Natural killer cell treated with Interleukin-12 subunit alpha and Interleukin-12 subunit beta and Interleukin-15 and Interleukin-18, amount 100 ng/mL, for 72 hours (primary cell): ENCODE data around the gene METTL26. TPM values are rescaled to one million over a fixed set of nuclear protein-coding genes. Genes with fewer than 3 reads are reported as not detected.
A peak's percentile ranks its signal among the peaks of the same experiment; 100 is the strongest.

ENCODE experiments used
- ATAC-seq, 2 donors: fragments of 150-1000 bp; cut with Tn5 transposase in 1 of 2; sonication (Bioruptor Pico), chemical (Tn5 transposase) in 1 of 2; 2 replicates each; pipeline ENCODE4 v1.10.0; 2021
- DNase-seq: peaks from one replicate; pipeline ENCODE4 v3.0.0; 2022; ENCODE audit warnings: low spot score
- H3K27ac Mint-ChIP-seq, 2 donors: 1 replicate in 1 of 2; 2 replicates in 1 of 2; pipeline ENCODE4 v1.8.0; 2022; ENCODE audit warnings: mixed read lengths in 2 of 2, mild to moderate bottlenecking in 1 of 2, moderate library complexity in 1 of 2
- H3K27me3 Mint-ChIP-seq, 2 donors: 1 replicate in 1 of 2; 2 replicates in 1 of 2; pipeline ENCODE4 v1.8.0; 2022; ENCODE audit warnings: mixed read lengths in 2 of 2
- H3K36me3 Mint-ChIP-seq: one replicate; pipeline ENCODE4 v1.8.0; 2022; ENCODE audit warnings: mixed read lengths
- H3K4me1 Mint-ChIP-seq, 2 donors: 1 replicate in 1 of 2; 2 replicates in 1 of 2; pipeline ENCODE4 v1.8.0; 2022; ENCODE audit warnings: low read depth in 2 of 2, mixed read lengths in 2 of 2, mild to moderate bottlenecking in 1 of 2
- H3K4me3 Mint-ChIP-seq: one replicate; pipeline ENCODE4 v1.8.0; 2022; ENCODE audit warnings: mixed read lengths
- H3K9me3 Mint-ChIP-seq: 2 replicates; pipeline ENCODE4 v1.8.0; 2022; ENCODE audit warnings: mixed read lengths
- total RNA-seq, 2 donors: library from RNA; stranded (reverse); gene quantifications; one replicate each; pipeline ENCODE4 v1.2.3, GENCODE V29; 2022

Gene METTL26
- total RNA-seq, 2 donors from 2014 or later = 93.7 to 115 TPM

DNA sequence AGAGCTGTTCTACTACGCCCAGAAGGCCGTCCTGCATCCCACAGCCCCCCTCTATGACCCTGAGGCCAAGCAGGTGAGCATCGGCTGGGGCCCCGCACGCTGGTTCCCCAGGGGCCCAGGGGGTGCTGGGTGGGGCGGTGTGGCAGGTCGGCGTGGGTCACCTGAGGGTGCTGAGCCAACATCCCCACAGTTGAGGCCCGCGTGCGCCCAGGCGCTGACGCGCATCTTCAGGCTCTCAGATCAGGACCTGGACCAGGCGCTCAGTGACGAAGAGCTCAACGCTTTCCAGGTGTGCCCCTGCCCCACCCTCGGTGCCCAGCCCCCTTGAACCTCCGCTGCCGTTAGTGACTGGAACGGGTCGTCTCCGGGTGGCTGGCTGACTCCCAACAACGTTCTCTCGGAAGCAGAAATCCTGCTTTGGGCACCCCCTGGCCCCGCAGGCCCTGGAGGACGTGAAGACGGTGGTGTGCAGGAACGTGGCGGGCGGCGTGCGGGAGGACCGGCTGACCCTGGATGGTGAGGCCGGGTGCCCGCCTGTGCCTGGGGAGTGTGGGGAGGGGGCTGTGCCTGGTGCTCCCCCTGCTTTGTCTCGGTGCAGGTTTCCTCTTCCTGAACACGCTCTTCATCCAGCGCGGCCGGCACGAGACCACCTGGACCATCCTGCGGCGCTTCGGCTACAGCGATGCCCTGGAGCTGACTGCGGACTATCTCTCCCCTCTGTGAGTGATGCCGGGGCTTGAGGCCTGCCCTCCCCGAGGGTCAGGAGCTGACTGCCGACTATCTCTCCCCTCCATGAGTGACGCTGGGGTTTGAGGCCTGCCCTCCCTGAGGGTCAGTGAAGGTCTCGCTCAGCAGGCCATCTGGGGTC, 34.6 kb upstream of the METTL26 start:
- DNase-seq = no peak
- no peaks in the 10 kb centered on the region for H3K36me3 Mint-ChIP-seq
- no peaks in the 10 kb centered on the region for H3K9me3 Mint-ChIP-seq
- H3K27me3 Mint-ChIP-seq = no peaks in the 10 kb centered on the region
- H3K4me1 Mint-ChIP-seq = peaks cover 0 to 9% of the 10 kb centered on the region in 2 donors
- H3K27ac Mint-ChIP-seq = no peak overlapping the region
- ATAC-seq = no peak
- H3K4me3 Mint-ChIP-seq = no peak overlapping the region

DNA sequence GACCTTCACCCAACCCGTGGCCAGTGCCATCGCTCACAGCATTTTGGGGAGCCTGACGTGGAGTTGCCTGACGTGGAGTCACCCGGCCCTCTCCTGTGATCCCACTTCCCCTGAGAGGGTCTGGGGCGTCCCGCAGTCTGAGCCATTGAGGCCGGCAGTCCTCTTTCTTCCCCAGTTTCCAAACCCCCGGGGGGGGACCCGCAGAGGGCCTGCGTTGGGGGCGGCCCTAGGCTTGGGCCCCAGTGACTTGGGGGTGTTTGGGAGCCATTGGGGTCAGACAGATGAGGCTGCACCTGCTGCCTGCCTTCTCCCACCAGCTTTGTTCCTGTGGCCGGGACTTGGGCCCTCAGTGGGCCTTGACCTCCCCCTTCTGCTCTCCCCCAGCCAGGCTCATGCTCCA, 33.6 kb upstream of the METTL26 start:
- DNase-seq = no peak
- Mint-ChIP-seq H3K9me3 (no peaks in the 10 kb centered on the region), H3K27me3 (no peaks in the 10 kb centered on the region), H3K36me3 (no peaks in the 10 kb centered on the region), H3K27ac (no peak overlapping the region), H3K4me3 (no peak overlapping the region), H3K4me1 (peaks cover 0 to 3% of the 10 kb centered on the region in 2 donors)
- ATAC-seq = no peak

DNA sequence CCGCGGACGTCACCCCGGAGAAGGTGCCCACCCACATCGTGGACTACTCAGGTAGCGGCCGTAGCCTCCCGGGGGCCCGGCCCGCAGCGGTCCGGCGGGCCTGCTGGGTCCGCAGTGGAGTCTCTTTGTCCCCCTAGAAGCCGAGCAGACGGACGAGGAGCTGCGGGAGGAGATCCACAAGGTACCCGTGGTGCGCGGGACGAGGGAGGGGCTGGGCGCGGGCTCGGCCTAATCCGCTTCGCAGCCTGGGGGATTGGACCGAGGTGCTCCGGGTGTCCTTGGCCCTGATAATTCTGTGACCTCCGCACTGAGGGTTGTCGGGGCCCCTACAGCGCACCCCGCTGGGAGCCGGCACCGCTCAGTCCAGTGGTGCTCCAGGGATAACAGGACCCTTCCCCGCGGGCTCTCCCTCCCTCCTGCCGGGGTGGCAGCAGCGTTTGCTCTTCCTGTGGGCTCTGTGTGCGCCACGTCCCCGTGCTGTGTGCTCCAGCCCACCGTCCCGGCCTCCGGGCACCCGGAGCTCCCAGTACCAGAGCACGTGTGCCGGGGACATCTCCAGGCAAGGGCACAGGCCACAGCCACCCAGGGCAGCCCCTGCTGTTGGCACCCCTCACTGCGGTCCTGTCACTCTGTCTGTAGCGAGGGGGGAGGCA, 32.5 kb upstream of the METTL26 start:
- peak overlapping the region; percentile 75 for H3K4me3 Mint-ChIP-seq
- peaks cover 0 to 3% of the 10 kb centered on the region in 2 donors for H3K4me1 Mint-ChIP-seq
- no peak overlapping the region for H3K27ac Mint-ChIP-seq
- DNase-seq (no peak), ATAC-seq (peak; percentile 0 to 1)
- H3K9me3 Mint-ChIP-seq = no peaks in the 10 kb centered on the region
- no peaks in the 10 kb centered on the region for H3K27me3 Mint-ChIP-seq
- no peaks in the 10 kb centered on the region for H3K36me3 Mint-ChIP-seq

DNA sequence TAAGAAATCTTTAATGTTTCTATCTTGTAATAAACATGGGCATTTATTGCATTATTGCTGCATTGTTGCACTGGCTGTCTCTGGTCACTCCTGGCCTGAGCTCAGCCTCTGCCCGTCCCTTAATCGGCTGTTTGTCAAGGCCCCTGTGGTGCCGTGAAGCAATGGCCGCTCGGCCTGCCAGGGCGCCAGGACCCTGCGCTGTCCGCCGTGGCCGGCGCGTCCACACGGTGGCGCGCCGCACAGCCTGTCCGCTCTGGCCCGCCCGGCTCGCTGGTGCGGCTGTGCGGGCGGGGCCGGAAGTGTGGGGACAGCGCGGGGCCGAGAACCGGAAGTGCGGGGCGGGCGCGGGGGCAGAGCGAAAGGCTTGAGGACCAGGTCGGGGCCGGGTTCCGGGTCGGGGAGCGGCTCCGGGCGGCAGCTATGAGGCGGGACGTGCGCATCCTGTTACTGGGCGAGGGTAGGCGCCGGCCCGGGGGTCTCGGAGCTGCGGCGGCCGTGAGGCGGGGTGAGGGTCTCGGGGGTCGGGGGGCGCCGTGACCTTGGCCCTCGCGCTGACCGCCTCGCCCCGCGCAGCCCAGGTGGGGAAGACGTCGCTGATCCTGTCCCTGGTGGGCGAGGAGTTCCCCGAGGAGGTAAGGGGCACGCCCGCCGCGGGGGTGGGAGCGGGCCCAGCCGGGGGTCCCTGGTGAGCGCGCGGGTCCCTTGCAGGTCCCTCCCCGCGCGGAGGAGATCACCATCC, 31.8 kb upstream of the METTL26 start, which contains the start of gene RHOT2:
Gene RHOT2 (plus strand): TSS at position 353 of the 739 bp plus-strand sequence. CDS start 68 bp downstream, at position 421.
- ATAC-seq (peak; percentile 96 to 98), DNase-seq (peak; percentile 96)
- Mint-ChIP-seq H3K27ac (peak within 1 kb of the TSS in 1 of 2 donors; percentile 78), H3K36me3 (no peaks in the 10 kb centered on the region), H3K4me3 (peak within 1 kb of the TSS; percentile 75), H3K9me3 (no peaks in the 10 kb centered on the region), H3K27me3 (no peaks in the 10 kb centered on the region), H3K4me1 (peaks cover 0 to 3% of the 10 kb centered on the region in 2 donors)

DNA sequence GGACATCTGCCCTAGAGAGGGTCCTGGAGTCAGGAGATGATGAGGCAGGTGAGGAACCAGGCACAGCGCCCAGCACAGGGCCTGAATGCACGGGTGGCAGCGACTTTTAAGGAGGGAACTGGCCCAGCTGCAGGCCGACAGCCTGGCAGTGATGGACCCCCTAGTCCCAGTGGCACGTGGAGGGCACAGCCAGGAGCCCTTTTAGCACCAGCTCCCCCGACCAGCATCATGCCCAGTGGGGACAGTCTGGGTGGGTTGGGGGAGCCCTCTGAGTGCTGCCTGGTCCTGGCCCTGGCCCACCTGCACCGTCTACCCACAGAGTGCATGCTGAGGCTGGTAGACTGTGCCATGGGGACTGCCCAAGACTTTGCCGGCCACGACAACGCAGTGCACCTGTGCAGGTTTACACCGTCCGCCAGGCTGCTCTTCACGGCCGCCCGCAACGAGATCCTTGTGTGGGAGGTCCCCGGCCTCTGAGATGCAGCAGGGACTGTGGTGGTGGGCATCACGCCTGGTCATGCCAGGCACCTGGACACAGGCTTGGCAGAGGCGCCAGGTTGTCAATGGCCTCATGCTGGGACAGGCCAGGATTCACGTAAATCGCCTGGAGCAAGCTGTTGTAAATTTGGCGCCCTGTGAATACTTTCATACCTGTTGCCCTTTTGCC, 31.1 kb upstream of the METTL26 start:
- peak overlapping the region; percentile 75 for H3K4me3 Mint-ChIP-seq
- H3K36me3 Mint-ChIP-seq = no peaks in the 10 kb centered on the region
- no peaks in the 10 kb centered on the region for H3K27me3 Mint-ChIP-seq
- ATAC-seq = no peak
- H3K9me3 Mint-ChIP-seq = no peaks in the 10 kb centered on the region
- peaks cover 0 to 3% of the 10 kb centered on the region in 2 donors for H3K4me1 Mint-ChIP-seq
- no peak for DNase-seq
- peak overlapping the region in 1 of 2 donors; percentile 78 for H3K27ac Mint-ChIP-seq

DNA sequence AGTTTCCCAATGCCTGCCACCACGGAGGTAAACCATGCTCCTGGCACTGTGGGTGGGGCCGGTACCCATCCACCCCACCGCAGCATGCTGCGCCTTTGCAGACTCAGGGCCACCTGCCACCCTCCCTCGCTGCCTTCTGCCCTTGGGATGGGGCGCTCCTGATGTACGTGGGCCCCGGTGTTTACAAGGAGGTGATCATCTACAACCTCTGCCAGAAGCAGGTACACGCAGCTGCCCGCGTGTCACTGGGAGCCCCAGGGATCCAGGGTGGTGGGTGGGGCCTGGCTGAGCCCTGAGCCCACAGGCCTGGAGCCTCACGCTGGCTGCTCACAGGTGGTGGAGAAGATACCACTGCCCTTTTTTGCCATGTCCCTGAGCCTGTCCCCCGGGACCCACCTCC, 30.5 kb upstream of the METTL26 start:
- Mint-ChIP-seq H3K27me3 (no peaks in the 10 kb centered on the region), H3K36me3 (no peaks in the 10 kb centered on the region), H3K4me1 (peaks cover 0 to 3% of the 10 kb centered on the region in 2 donors), H3K27ac (no peak overlapping the region), H3K9me3 (no peaks in the 10 kb centered on the region), H3K4me3 (no peak overlapping the region)
- no peak for DNase-seq
- ATAC-seq = no peak

DNA sequence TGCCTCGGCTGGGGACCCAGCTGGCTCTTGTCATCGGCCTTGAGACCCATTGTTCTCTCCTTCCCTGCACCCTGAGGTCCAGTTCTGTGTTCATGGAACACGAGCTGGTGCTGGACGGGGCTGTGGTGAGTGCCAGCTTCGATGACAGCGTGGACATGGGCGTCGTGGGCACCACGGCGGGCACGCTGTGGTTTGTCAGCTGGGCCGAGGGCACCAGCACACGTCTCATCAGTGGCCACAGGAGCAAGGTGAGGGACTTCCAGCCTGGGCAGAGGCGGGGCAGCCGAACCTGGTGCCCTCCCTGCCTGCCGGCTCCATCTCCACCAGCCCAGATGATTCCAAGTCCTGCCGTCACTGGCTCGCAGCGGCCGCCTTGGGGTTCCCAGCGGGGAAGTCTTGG, 26.5 kb upstream of the METTL26 start:
- H3K27me3 Mint-ChIP-seq = no peaks in the 10 kb centered on the region

DNA sequence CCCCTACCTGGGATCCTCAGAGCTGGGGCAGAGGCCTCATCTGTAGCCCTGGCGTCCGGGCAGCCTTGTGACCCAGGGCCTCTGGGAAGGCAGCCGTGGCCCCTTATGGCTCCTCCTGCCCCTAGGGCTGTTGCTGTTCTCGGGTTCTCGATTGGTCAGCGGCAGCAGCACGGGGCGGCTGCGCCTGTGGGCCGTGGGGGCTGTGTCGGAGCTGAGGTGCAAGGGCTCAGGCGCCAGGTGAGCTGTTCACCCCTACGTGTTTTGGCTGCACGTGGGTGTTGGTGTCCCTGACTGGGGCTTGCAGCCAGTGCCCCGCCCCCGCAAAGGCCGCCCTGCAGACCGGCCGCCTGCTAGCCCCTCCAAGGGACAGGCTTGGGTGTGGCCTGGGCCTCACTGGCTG, 26.0 kb upstream of the METTL26 start:
- no peaks in the 10 kb centered on the region for H3K36me3 Mint-ChIP-seq
- no peak for ATAC-seq
- H3K27me3 Mint-ChIP-seq = no peaks in the 10 kb centered on the region
- H3K4me1 Mint-ChIP-seq = peaks cover 6 to 8% of the 10 kb centered on the region in 2 donors
- H3K4me3 Mint-ChIP-seq = no peak overlapping the region
- H3K9me3 Mint-ChIP-seq = no peaks in the 10 kb centered on the region
- DNase-seq = no peak
- H3K27ac Mint-ChIP-seq = no peak overlapping the region

More for the DNA sequence above, 26.5 kb upstream of the METTL26 start:
- H3K4me1 Mint-ChIP-seq = peaks cover 6 to 8% of the 10 kb centered on the region in 2 donors
- ATAC-seq = no peak
- H3K36me3 Mint-ChIP-seq = no peaks in the 10 kb centered on the region
- no peak for DNase-seq
- H3K27ac Mint-ChIP-seq = no peak overlapping the region
- H3K9me3 Mint-ChIP-seq = no peaks in the 10 kb centered on the region
- no peak overlapping the region for H3K4me3 Mint-ChIP-seq

DNA sequence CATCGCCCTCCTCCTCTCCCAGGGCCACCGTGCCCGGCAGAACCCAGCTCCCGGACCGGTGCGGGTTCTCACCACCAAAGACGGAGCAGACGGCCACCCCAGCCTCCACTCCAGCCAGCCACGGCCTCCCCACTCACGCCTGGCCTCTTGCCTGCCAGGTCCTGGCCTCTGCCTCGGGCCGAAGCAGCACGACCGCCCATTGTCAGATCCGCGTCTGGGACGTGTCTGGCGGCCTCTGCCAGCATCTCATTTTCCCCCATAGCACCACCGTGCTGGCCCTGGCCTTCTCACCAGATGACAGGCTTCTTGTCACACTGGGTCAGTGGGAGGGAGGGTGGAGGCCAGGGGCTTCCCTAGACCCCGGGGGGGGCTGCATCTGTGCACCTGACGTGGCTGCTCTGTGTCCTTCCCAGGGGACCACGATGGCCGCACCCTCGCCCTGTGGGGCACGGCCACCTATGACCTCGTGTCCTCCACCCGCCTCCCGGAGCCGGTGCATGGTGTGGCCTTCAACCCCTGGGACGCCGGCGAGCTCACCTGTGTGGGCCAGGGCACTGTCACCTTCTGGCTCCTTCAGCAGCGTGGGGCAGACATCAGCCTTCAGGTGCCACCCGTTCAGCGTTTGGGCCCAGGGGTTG, 25.2 kb upstream of the METTL26 start:
- no peak overlapping the region for H3K27ac Mint-ChIP-seq
- no peak for ATAC-seq
- peaks cover 6 to 8% of the 10 kb centered on the region in 2 donors for H3K4me1 Mint-ChIP-seq
- H3K36me3 Mint-ChIP-seq = no peaks in the 10 kb centered on the region
- H3K9me3 Mint-ChIP-seq = no peaks in the 10 kb centered on the region
- H3K4me3 Mint-ChIP-seq = no peak overlapping the region
- no peaks in the 10 kb centered on the region for H3K27me3 Mint-ChIP-seq
- DNase-seq = no peak

DNA sequence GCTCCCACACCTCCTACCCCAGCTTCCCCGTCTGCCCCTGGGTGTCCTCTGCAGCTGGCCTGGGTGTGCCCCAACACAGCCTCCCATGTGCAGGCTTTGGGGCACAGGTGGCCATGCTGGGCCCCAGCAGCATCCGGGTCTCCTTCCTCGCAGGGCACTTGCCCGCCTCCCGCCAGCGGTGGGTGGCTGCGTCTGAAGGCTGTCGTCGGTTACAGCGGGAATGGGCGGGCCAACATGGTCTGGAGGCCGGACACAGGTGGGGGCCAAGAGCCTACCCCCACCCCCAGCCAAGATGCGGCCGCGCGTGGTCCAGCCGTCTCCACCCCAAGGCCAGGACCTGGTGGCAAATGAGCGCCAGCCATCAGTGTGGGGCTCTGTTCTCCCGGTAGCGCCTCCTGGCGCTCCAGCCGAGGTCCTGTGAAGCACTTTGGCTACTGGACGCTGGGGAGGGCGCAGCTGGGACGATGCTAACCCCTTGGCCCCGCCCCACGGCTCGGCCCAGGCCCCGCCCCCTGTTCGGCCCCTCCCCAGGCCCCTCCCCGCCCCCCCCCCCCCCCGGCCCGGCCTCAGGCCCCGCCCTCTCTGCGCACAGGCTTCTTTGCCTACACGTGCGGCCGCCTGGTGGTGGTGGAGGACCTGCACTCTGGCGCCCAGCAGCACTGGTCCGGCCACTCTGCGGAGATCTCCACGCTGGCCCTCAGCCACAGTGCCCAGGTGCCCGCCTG, 24.5 kb upstream of the METTL26 start:
- Mint-ChIP-seq H3K4me1 (peaks cover 6 to 8% of the 10 kb centered on the region in 2 donors), H3K9me3 (no peaks in the 10 kb centered on the region), H3K4me3 (peak overlapping the region; percentile 15), H3K27me3 (no peaks in the 10 kb centered on the region), H3K27ac (no peak overlapping the region), H3K36me3 (no peaks in the 10 kb centered on the region)
- DNase-seq (peak; percentile 85), ATAC-seq (peak; percentile 85 to 93)

DNA sequence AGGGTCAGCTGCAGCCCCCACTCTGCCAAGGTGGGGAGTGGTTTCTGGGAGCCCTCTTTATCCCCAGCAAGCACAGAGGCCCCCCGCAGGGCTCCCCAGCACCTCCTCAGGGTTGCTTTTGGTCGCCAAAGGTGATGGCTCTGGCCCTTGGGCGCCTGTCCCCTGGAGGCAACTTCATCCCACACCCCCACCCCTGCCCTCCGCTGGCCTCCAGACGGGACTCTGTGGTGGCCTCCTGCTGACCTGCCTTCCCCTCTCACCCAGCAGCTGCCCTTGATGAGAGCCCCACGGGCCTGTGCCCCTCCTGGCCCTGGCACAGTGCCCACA, 24.0 kb upstream of the METTL26 start:
- Mint-ChIP-seq H3K4me3 (no peak overlapping the region), H3K27ac (no peak overlapping the region), H3K27me3 (no peaks in the 10 kb centered on the region), H3K36me3 (no peaks in the 10 kb centered on the region), H3K9me3 (no peaks in the 10 kb centered on the region), H3K4me1 (peaks cover 6 to 8% of the 10 kb centered on the region in 2 donors)
- ATAC-seq (no peak), DNase-seq (no peak)

DNA sequence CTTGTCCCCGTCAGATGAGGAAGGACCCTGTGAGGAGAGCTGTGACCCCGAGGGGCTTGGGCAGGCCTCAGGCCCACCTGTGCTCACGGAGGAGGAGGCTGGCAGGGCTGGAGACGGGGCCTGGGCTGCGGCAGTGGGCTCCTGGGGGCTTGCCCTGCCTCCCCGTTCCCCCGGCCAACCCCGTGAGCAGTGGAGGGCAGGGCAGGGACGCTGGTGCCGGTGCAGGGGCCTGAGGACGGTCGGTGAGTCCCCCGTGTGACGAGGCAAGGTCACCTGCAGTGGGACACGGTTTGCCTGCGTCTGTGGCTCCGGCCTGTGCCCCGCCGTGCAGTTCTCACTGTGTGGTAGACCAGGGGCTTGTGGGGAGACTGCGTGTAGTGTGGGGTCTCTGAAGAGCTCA, 23.5 kb upstream of the METTL26 start:
- Mint-ChIP-seq H3K4me1 (peaks cover 6 to 8% of the 10 kb centered on the region in 2 donors), H3K9me3 (no peaks in the 10 kb centered on the region), H3K4me3 (no peak overlapping the region), H3K36me3 (no peaks in the 10 kb centered on the region), H3K27me3 (no peaks in the 10 kb centered on the region), H3K27ac (no peak overlapping the region)
- ATAC-seq (no peak), DNase-seq (no peak)
